GM06990 (cell line): ENCODE results near the gene POU2F3.
"Not testable (repeated sequence)": the region's sequence is repeated elsewhere in the genome, so short reads cannot be mapped to it uniquely, and the experiment has no call there.

Experiments used
- DNase-seq: peaks from one replicate; pipeline ENCODE4 v3.0.0-alpha.2; 2011; ENCODE audit not compliant: insufficient read length; ENCODE audit errors: extremely low read depth
- H3K27me3 ChIP-seq: replicated peaks from 2 replicates; pipeline ENCODE4 v1.6.0; 2011; ENCODE audit warnings: low read length; ENCODE audit not compliant: control insufficient read depth, insufficient read depth
- H3K36me3 ChIP-seq: 2 replicates; pipeline ENCODE4 v1.5.1; 2011; ENCODE audit warnings: low read length; ENCODE audit not compliant: control insufficient read depth, insufficient read depth
- H3K4me3 ChIP-seq: replicated peaks from 2 replicates; pipeline ENCODE4 v1.5.1; 2011; ENCODE audit warnings: low read depth, mild to moderate bottlenecking, control low read depth, low read length
- TF ChIP-seq, protein P1 (sequence below): IDR thresholded peaks from 2 replicates; pipeline ENCODE4 v1.5.1; 2011; ENCODE audit warnings: low read length, control low read depth, mild to moderate bottlenecking, inconsistent platforms; ENCODE audit not compliant: insufficient read depth, poor library complexity, severe bottlenecking

Gene POU2F3

DNA sequence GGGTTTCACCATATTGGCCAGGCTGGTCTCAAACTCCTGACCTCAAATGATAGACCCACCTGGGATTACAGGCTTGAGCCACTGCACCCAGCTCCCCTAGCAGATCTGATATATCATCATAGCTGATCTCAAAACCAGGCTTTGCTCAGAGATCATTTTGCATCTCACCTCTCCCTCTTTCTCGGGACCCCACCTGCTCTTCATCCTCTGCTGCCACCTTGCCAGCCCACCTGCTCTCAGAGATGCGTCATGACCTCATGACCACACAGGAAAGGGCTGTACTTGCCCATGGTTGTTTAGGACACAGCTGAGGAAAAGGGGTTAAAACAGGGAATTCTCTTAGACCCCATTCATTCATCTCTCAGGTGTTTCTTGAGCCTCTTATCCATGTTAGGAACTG lies 27.4 kb downstream of the POU2F3 start:
- TF ChIP-seq, protein P1, sequence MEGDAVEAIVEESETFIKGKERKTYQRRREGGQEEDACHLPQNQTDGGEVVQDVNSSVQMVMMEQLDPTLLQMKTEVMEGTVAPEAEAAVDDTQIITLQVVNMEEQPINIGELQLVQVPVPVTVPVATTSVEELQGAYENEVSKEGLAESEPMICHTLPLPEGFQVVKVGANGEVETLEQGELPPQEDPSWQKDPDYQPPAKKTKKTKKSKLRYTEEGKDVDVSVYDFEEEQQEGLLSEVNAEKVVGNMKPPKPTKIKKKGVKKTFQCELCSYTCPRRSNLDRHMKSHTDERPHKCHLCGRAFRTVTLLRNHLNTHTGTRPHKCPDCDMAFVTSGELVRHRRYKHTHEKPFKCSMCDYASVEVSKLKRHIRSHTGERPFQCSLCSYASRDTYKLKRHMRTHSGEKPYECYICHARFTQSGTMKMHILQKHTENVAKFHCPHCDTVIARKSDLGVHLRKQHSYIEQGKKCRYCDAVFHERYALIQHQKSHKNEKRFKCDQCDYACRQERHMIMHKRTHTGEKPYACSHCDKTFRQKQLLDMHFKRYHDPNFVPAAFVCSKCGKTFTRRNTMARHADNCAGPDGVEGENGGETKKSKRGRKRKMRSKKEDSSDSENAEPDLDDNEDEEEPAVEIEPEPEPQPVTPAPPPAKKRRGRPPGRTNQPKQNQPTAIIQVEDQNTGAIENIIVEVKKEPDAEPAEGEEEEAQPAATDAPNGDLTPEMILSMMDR = no peak
- no peaks in the 10 kb centered on the region for H3K36me3 ChIP-seq
- no peak for DNase-seq
- H3K27me3 ChIP-seq = peaks cover 4% of the 10 kb centered on the region
- no peak overlapping the region for H3K4me3 ChIP-seq

DNA sequence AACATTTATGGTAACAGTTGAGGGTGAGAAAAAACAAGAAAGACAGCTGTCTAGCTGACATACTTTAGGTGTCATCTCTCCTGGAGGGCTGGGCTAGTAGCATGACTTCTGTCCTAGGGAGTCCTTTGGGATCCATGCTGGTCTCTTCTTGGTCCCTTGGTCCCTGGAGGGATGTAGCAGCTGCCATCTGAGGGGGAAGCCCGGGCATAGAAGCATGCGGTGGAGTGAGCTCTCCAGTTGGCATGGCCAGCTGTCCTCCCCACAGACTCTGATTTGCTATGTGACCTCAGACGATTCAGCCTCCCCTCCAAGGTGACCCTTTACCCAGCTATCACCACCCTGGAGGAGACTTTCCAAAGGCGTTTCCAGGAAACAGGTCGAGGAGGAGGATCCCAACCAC lies 28.7 kb downstream of the POU2F3 start:
- TF ChIP-seq, protein P1 = no peak
- Histone ChIP-seq H3K36me3 (no peaks in the 10 kb centered on the region), H3K4me3 (no peak overlapping the region), H3K27me3 (peaks cover 4% of the 10 kb centered on the region)
- DNase-seq = no peak

DNA sequence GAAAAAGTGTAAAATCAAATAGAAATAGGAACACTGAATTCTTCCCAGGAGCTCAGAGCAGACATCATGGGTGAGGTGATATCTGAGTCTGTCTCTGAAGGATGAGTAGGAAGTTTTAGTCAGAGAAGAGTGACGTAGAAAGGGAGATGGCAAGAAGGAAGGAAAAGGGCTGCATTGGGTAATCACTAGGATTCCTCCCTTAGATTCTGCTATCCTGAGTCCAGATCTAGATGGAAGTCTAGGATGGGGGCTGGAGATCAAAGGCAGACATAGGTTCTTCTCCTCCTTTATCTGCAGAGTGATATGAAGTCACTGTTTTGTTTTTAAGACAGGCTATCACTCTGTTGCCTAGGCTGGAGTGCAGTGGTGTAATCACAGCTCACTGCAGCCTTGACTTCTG lies 30.4 kb downstream of the POU2F3 start:
- H3K36me3 ChIP-seq = no peaks in the 10 kb centered on the region
- H3K27me3 ChIP-seq = peaks cover 4% of the 10 kb centered on the region
- TF ChIP-seq, protein P1 = no peak
- no peak overlapping the region for H3K4me3 ChIP-seq
- DNase-seq = no peak

DNA sequence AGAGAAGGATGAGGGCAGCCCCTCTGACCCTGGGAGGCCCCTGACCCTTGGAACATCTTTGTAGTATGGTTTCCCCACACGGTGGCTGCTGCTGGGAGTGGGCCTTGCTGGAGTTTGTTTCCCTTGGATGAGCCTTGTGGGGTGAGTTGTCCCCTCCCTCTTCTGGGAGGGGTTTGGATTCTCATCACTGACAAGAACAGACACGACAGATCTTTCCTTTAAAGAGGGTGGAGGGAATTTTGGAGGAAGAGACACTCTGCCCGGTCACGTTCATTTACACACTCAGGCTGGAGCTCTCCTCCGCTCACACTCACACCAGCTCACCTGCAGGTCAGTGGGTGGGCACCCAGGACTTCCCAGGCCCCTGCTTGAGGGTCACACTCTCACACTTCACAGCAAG lies 31.7 kb downstream of the POU2F3 start:
- Histone ChIP-seq H3K36me3 (no peaks in the 10 kb centered on the region), H3K27me3 (peaks cover 4% of the 10 kb centered on the region), H3K4me3 (no peak overlapping the region)
- TF ChIP-seq, protein P1 = no peak
- no peak for DNase-seq

DNA sequence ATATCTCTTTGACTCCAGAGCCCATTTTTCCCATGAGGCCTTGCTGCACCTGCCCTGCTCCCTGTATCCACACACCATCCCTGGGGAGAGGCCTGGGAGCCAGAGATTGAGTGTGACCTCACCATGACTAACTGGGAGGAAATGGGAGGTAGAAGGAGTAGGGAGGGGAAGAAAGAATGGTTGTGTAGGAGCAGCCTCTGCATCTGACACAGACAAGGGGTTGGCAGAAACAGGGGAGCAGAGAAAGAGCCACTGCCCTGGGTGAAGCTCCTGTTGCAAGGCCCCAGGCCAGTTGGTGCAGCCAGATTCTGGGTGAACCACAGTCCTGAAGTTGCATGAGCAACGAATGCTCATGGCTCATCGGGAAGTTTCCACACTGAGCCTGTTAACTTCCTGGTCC lies 32.4 kb downstream of the POU2F3 start:
- no peak overlapping the region for H3K4me3 ChIP-seq
- TF ChIP-seq, protein P1 = no peak
- DNase-seq = no peak
- H3K27me3 ChIP-seq = peaks cover 4% of the 10 kb centered on the region
- no peaks in the 10 kb centered on the region for H3K36me3 ChIP-seq

DNA sequence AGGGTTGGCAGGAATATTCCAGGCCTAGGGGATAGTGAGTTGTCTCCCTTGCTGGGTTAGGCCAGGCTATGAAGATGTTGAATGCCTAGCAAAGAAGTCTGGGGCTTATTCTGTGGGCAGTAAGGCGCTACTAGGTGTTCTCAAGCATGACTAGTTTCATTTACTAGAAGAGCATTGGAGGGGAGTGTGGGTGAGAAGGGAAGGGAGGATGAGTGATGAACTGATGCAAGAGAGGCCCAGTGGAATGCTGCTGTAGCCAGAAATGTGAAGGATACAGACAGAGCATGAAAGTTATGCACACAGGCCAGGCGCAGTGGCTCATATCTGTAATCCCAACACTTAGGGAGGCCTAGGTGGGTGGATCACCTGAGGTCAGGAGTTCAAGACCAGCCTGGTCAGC lies 33.5 kb downstream of the POU2F3 start:
- H3K4me3 ChIP-seq = no peak overlapping the region
- DNase-seq = no peak
- H3K27me3 ChIP-seq = peaks cover 4% of the 10 kb centered on the region
- H3K36me3 ChIP-seq = no peaks in the 10 kb centered on the region
- TF ChIP-seq, protein P1 = no peak

DNA sequence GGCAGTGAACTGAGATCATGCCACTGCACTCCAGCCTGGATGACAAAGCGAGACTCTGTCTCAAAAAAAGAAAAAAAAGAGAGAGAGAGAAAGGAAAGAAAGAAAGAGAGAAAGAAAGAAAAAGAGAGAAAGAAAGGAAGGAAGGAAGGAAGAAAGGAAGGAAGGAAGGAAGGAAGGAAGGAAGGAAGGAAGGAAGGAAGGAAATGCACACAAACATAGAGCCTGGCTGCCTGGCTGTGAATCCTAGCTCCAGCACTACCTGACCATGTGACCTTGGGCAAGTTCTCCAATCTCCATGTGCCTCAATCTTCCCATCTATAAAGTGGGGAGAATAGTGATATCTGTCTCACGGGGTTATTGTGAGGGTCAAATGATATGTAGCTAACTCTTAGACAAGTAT lies 34.0 kb downstream of the POU2F3 start:
- not testable (repeated sequence) for H3K4me3 ChIP-seq, H3K27me3 ChIP-seq, H3K36me3 ChIP-seq, DNase-seq
